Muscle of back (tissue), 11 donors: Measurements from ENCODE around the gene ZACN. TPM values are rescaled to one million over a fixed set of nuclear protein-coding genes. Genes with fewer than 3 reads are reported as not detected.
A peak's percentile ranks its signal among the peaks of the same experiment; 100 is the strongest.

Experiments used
- DNase-seq, 3 donors: peaks; one replicate each; pipeline versions ENCODE4 v3.0.0 to v3.0.0-alpha.2; 2013
- polyA plus RNA-seq, 10 donors: library from polyadenylated mRNA; unstranded; fragments of 120-200 nt; gene quantifications; one replicate each; pipeline ENCODE4 v1.2.1, GENCODE V29; 2013; ENCODE audit not compliant: insufficient read length in 10 of 10

Gene ZACN
- polyA plus RNA-seq, 10 donors, result 1.7 to 17.8 (median 6.9) TPM

DNA sequence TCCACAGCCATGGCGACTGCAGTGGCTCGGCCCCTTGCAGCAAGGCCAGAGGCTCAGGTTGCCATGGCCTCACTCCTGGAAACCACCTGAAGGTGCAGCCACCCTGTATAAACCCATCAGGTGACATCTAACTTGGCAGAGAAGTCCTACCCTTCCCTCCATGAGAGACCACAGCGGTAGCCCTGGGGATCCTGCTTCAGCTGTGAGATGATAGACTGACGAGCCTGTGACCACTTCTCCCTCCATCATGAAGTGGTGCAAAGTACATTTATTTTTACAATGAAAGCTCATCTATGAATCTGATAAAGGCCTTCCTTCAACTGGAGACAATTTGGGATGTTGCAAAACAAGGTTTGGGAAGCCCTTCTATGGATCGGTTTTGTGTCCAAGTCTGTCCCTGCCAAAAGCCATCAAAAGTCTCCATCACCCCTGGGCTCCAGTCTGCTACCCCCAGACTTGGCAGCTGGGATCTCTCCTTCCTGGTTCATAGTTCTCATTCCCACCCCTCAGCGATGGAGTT lies 1.8 kb downstream of the ZACN start:
- peak in 1 of 3 donors; percentile 30 for DNase-seq

DNA sequence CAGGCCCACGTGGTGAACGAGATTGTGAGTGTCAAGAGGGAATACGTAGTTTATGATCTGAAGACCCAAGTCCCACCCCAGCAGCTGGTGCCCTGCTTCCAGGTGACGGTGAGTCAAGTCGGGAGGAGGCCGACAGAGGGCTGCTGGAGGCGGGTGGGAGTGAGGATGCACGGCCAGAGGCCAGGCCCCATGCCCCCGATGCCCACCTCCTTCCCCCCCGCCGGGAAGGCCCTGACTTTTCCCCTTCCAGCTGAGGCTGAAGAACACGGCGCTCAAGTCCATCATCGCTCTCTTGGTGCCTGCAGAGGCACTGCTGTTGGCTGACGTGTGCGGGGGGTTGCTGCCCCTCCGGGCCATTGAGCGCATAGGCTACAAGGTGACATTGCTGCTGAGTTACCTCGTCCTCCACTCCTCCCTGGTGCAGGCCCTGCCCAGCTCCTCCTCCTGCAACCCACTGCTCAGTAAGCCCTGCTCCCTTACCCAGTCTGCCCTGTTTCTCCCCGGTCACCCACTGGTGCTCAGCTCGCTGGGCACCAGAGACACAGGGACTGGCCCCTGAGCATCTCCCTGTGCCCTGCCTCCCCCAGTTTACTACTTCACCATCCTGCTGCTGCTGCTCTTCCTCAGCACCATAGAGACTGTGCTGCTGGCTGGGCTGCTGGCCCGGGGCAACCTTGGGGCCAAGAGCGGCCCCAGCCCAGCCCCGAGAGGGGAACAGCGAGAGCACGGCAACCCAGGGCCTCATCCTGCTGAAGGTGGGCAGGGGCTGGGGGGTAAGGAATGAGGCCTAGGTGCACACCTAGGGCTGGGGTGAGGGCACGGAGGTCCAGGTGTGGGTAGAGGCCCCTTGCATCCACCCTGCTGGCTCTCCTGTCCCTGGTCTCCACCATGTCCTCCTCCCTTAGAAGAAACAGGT lies 2.6 kb downstream of the ZACN start:
- DNase-seq, result no peak

- DNase-seq, result peak in 1 of 3 donors; percentile 42
These were observed 3.6 kb downstream of the ZACN start for GRCh38 chr17:76082326-76083251.

DNA sequence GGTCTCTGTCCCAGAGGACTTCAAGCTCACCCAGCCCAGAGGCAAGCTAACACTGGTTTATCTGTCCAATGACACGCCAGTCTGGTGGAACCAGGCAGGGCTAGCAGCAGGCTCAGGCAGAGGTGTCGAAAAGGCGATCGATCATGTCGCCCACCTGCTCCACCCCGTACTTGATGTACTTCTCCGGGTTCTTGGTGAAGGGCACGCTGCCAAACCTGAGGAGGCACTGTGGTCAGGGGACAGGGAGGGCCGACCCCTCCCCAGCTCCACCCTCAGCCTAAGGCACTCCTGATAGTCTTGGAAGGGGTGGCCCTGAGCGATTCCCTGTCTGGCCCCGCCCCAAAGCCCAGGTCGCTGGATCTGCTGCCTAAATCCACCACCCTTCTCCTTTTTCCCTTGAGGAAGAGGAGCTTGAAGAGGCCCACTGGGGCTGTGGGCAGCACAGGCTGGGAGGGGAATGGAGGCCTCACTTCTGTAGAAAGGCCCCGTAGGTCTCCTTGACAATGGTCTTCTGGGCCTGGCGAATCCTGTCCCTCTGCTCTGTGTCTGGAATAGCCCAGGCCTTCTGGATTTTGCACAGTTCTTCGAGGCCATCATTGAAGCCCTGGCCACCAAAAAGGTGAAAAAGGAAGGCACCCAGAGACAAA lies 4.7 kb downstream of the ZACN start:
- DNase-seq, result no peak

- no peak for DNase-seq
These were observed 6.2 kb downstream of the ZACN start for GRCh38 chr17:76085066-76085730.

DNA sequence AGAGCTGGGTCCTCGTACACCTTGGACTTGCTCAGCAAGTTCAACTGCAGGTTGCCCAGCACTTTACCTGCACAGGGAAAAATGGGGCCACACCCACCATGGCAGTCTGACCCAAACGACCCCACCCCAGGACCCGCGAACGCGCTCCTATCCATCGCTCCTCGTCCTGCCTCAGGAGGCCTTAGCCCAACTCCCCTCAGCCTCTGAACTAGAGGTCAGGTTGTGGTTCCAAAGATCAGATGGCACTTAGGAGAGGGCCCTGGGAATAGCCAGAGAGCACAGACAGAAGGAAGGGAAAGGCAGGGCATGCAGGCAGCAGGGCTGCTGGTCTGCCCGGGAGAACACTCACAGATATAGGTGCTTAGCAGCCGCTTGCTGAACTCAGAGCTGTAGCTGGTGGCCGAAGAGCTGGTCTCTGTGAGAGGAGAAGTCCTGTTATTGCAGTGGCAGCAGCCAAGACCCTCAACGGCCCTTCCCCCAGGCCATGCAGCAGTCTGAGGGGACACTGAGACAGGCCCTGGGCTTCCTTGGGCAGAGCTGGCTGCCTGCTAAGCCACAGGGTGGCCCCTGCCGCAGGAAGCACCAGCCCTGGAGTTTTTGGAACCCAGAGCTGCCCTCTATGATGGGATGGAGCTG lies 6.9 kb downstream of the ZACN start:
- no peak for DNase-seq

GRCh38 chr17:76086384-76086783 lies 7.4 kb downstream of the ZACN start:
- no peak for DNase-seq

DNA sequence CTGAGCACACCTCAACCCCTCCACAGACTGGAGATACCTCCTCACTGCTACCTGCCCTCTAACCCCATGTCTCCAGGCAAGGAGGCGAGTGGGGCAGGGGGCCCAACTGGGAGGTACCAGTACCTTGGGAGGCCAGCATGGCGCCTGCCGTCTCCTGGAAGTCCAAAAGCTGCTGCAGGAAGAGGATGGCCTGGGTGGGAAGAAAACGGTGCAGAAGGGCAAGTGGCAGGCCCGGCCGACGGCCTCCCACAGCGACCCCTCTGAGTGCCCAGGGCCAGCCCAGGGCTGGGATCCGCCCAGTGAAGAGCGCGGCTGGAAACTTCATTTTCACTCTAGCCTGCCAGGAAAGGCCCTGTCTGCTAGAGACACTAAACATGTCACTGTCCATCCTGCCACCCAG lies 8.5 kb downstream of the ZACN start:
- DNase-seq, result no peak

- DNase-seq, result no peak
These were observed 9.3 kb downstream of the ZACN start for GRCh38 chr17:76088041-76088867.

DNA sequence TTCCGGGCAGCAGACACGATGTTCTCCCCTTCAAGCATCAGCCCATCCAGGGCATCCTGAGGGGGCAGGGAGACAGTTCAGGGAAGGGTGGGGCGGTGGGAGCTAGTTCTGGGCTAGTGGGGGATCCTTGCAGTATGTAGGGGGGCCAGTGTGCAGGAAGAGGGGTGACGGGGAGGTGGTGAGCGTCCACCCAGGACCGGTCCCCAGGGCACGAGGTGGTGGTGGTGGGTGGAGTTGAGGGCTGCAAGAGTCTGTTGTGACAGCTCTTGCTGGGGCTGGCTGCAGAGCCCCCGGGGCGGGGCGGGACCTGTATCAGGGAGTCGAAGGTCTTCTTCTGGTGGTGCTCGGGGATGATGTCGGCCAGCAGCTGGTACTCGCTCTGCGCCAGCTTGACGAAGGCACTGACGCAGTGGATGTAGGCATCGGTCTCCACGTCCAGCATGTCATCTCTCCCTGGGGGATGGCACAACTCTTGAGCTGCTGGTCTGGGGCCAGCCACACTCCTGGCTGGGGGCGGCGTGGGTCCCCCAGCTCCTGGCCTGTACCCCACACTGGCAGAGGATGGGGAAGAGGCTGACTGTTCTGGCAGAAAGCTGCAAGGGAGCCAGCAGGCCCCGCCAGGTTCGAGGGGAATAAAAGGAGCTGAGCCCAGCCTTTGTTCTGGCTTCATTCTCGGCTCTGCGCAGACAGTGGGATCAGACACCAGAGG lies 10.0 kb downstream of the ZACN start:
- no peak for DNase-seq

GRCh38 chr17:76089680-76090516 lies 10.9 kb downstream of the ZACN start:
- no peak for DNase-seq

- no peak for DNase-seq
These were observed 11.6 kb downstream of the ZACN start for GRCh38 chr17:76090517-76091129.

DNA sequence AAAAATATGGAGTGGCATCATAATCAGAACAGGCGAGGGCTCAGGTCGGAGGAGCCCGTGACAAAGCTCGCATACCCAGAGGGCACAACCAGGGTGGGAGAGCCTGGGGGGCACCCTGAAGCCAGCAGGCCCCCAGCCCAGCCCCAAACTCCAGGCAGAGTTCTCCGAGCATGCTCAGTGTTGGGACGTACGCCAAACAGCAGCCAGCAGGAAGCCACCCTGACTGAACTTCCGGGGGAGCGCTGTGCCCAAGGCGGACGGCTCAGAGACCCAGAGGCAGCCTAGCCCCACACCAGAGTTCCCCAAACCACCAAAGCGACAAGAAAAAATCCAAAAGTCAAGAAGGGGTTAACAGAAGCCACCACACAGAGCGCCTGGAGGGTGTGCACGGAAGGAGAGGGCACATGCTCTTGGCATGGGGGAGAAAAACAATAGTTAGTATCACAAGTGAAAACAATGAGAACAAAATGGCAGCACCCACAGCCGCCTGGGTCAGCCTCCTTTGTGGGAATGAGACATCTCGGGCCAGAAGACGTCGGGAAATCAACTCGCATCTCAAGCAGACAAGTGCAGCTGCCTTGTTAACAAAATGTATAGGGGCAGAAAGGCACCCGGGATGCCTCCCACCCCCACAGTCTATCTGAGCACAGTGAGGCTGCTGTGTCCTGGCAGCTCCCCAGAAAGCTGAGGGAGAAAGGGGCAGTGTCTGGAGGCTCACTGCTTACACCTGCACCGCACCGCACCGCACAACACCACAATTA lies 12.7 kb downstream of the ZACN start:
- DNase-seq, result no peak

DNA sequence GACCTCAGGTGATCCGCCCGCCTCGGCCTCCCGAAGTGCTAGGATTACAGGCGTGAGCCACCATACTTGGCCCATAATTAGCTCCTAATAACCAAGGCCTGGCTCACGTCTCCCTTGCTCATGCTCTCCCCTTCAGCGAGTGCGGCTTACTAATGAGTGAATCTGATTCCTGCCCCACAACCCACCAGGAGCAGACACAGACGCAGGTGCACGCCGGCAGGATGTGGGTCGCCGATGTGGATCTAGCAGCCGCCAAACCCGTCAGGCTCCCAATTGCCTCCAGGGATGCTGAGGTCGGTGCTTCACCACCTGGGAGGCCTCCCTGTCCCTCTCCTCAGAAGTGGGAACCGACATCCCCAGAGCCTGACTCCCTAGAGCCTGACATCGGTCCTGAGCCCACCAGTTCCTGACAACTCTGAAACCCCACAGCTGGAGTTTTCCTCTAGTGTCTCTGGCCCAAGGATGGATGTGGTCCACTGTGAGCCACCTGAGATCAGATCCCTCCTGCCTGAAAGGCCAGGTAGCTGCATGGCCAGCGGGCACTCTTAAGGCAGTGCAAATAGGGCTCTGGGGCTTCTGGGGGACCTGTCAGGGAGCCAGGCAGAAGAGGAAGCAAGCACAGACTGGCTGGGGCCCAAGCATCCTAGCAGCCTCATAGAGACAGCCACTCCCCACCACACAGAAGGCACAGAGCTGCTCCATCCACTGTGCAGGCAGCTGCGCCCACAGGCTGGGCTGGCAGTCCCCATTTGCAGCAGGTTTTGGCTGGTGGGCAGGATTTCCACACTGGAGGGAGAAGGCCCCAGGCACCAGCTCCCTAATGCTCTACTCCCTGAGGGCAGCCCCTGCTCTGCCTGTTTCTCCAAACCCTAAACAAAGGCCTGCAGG lies 13.8 kb downstream of the ZACN start:
- no peak for DNase-seq

- no peak for DNase-seq
These were observed 15.1 kb downstream of the ZACN start for GRCh38 chr17:76094046-76094445.

- no peak for DNase-seq
These were observed 17.0 kb downstream of the ZACN start for GRCh38 chr17:76095943-76096342.
